ENCODE measurements around the gene CAPN11. TPM values are rescaled to one million over a fixed set of nuclear protein-coding genes. Genes with fewer than 3 reads are reported as not detected.
"Not testable (repeated sequence)": the region's sequence is repeated elsewhere in the genome, so short reads cannot be mapped to it uniquely, and the experiment has no call there.

CAPN11 gene
- total and polyA plus RNA-seq, 7 experiments from 2014 or later, result 0.66 TPM; not detected in 6

DNA sequence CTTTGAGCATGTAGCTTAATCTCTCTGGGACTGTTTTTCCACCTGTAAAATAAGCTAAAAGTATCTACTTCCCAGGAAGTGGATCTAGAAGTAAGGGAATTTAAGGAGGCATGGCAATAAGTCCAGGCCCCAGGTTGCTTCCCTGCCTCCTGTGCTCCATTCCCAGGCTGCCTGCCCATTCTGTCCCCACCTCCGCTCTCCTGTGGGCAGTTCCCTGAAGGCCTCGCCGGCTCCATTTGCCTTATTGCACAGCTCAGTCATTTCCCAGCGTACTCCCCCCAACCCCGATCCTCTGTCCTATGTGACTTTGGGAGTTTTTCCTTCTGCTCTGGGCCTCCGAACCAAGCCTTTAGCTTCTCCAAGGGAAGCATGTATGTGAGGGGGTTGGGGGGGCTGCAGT, 69.4 kb downstream of the CAPN11 start:
- DNase-seq (no peak), ATAC-seq (no peak)
- H3K27ac Mint-ChIP-seq, result no peak overlapping the region
- ChIA-PET CTCF (interaction anchor here (0.6 to 0.9 kb wide), 2 partner anchors 9 to 469 kb away, joined by 3 read pairs; no protein-coding TSS in a partner anchor), POLR2A (interaction anchor here (1.2 kb wide), 1 partner anchor 8 kb away, joined by 3 read pairs; no protein-coding TSS in a partner anchor)
- H3K9me3 ChIP-seq (ENCODE audit: control insufficient read depth in 2 of 3, low read length in 3 of 3), result no peaks in the 10 kb centered on the region
- H3K4me1 Mint-ChIP-seq, result peaks cover 6 to 21% (median 9%) of the 10 kb centered on the region in 7 donors
- H3K4me3 ChIP-seq (ENCODE audit: low read length), result no peak overlapping the region
- no peaks in the 10 kb centered on the region for H3K36me3 Mint-ChIP-seq
- no peak overlapping the region for H3K27ac ChIP-seq (ENCODE audit: low read depth, low read length)
- peaks cover 0 to under 1% (median 0%) of the 10 kb centered on the region in 5 donors for H3K27me3 Mint-ChIP-seq
- peaks cover 0 to 1% (median 0%) of the 10 kb centered on the region in 11 donors for H3K9me3 Mint-ChIP-seq
- H3K4me1 ChIP-seq (ENCODE audit: control insufficient read depth in 2 of 2, insufficient read depth in 2 of 2, low read length in 2 of 2), result peaks cover 7 to 8% of the 10 kb centered on the region in 2 donors
- intact Hi-C loops (cut with micrococcal nuclease), result no loop called here
- H3K36me3 ChIP-seq (ENCODE audit: control insufficient read depth in 2 of 3, insufficient read depth in 3 of 3, low read length in 3 of 3), result no peaks in the 10 kb centered on the region
- H3K27me3 ChIP-seq (ENCODE audit: control insufficient read depth in 2 of 2, insufficient read depth in 2 of 2, low read length in 2 of 2), result no peaks in the 10 kb centered on the region
- H3K4me3 Mint-ChIP-seq, result no peak overlapping the region

DNA sequence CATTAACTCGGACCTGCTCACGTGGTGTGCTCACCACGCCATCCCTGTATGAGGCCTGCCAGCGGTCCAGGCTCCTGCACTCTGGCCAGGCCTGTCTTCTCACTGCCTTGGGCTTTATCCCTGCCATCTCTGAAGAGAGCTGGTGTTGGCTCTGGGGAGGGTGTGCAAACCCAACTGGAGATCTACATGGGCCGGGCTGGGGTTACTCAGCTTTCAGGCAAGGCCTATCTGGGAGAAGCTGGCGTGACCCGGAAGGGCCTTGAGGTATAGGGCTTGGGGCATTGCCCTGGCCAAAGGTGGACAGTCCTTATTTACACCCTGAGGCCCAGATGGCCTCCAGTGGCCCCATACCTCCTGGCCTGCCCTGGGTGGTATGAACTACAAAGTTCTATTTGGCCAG, 69.8 kb downstream of the CAPN11 start:
- H3K27ac Mint-ChIP-seq, result no peak overlapping the region
- ChIA-PET CTCF (interaction anchor here (0.9 kb wide), 1 partner anchor 9 kb away, joined by 3 read pairs; no protein-coding TSS in a partner anchor), POLR2A (interaction anchor here (1.2 kb wide), 1 partner anchor 8 kb away, joined by 3 read pairs; no protein-coding TSS in a partner anchor)
- intact Hi-C loops (cut with micrococcal nuclease), result no loop called here
- Histone ChIP-seq H3K9me3 (ENCODE audit: control insufficient read depth in 2 of 3, low read length in 3 of 3) (no peaks in the 10 kb centered on the region), H3K27me3 (ENCODE audit: control insufficient read depth in 2 of 2, insufficient read depth in 2 of 2, low read length in 2 of 2) (no peaks in the 10 kb centered on the region), H3K4me3 (ENCODE audit: low read length) (no peak overlapping the region), H3K27ac (ENCODE audit: low read depth, low read length) (no peak overlapping the region), H3K4me1 (ENCODE audit: control insufficient read depth in 2 of 2, insufficient read depth in 2 of 2, low read length in 2 of 2) (peaks cover 6 to 7% of the 10 kb centered on the region in 2 donors), H3K36me3 (ENCODE audit: control insufficient read depth in 2 of 3, insufficient read depth in 3 of 3, low read length in 3 of 3) (no peaks in the 10 kb centered on the region)
- peak in 1 of 9 donors; percentile 3 for DNase-seq
- H3K36me3 Mint-ChIP-seq, result no peaks in the 10 kb centered on the region
- no peaks in the 10 kb centered on the region for H3K27me3 Mint-ChIP-seq
- peaks cover 6 to 22% (median 9%) of the 10 kb centered on the region in 7 donors for H3K4me1 Mint-ChIP-seq
- no peak for ATAC-seq
- peak overlapping the region in 1 of 10 donors; percentile 38 for H3K4me3 Mint-ChIP-seq
- H3K9me3 Mint-ChIP-seq, result peaks cover 0 to 1% (median 0%) of the 10 kb centered on the region in 11 donors

DNA sequence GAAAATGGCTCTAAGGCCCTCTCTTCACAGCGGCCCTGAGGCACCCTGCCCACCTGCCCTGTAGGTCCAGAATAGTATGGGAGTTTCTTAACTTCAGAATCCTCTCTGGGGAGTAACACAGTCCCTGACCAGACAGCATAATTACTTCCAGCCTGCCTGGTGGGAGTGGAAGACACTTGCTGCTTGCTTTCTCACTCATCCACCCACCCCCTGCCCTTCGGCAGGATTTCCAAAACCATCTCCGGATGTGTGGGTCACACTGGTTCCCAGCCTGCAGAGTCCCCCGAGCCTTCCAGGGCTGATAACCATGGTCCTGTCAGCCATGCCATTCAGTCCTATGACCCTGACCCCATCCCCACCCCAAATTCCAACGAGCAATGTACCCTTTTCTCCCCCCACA, 70.2 kb downstream of the CAPN11 start:
- Mint-ChIP-seq H3K4me1 (peaks cover 6 to 26% (median 8%) of the 10 kb centered on the region in 7 donors), H3K36me3 (no peaks in the 10 kb centered on the region), H3K27ac (peak overlapping the region in 1 of 9 donors; percentile 36), H3K27me3 (no peaks in the 10 kb centered on the region), H3K9me3 (peaks cover 0 to 1% (median 0%) of the 10 kb centered on the region in 11 donors), H3K4me3 (no peak overlapping the region)
- H3K27me3 ChIP-seq (ENCODE audit: control insufficient read depth in 2 of 2, insufficient read depth in 2 of 2, low read length in 2 of 2), result no peaks in the 10 kb centered on the region
- H3K9me3 ChIP-seq (ENCODE audit: control insufficient read depth in 2 of 3, low read length in 3 of 3), result no peaks in the 10 kb centered on the region
- intact Hi-C loops (cut with micrococcal nuclease), result no loop called here
- CTCF ChIA-PET, result no interaction called here
- peaks cover 6 to 7% of the 10 kb centered on the region in 2 donors for H3K4me1 ChIP-seq (ENCODE audit: control insufficient read depth in 2 of 2, insufficient read depth in 2 of 2, low read length in 2 of 2)
- no peak for DNase-seq
- no peak for ATAC-seq
- no peak overlapping the region for H3K4me3 ChIP-seq (ENCODE audit: low read length)
- H3K27ac ChIP-seq (ENCODE audit: low read depth, low read length), result no peak overlapping the region
- H3K36me3 ChIP-seq (ENCODE audit: control insufficient read depth in 2 of 3, insufficient read depth in 3 of 3, low read length in 3 of 3), result no peaks in the 10 kb centered on the region
- POLR2A ChIA-PET, result no interaction called here

DNA sequence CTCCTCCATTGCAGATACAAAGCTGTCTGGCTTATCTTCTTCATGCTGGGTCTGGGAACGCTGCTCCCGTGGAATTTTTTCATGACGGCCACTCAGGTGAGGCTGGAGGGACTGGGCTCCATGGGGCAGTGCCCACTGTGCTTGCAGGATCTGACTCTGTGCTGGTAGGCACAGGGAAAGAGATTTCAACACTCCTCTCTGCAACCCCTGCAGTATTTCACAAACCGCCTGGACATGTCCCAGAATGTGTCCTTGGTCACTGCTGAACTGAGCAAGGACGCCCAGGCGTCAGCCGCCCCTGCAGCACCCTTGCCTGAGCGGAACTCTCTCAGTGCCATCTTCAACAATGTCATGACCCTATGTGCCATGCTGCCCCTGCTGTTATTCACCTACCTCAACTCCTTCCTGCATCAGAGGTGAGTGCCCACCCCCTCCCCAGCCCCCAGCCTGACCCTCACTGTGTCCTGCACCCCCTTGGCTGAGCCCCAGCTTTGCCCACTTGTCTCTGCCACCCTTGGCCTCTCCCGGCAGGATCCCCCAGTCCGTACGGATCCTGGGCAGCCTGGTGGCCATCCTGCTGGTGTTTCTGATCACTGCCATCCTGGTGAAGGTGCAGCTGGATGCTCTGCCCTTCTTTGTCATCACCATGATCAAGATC, 70.9 kb downstream of the CAPN11 start:
- H3K4me3 ChIP-seq (ENCODE audit: low read length), result no peak overlapping the region
- ATAC-seq, result no peak
- no peak overlapping the region for H3K27ac ChIP-seq (ENCODE audit: low read depth, low read length)
- H3K9me3 ChIP-seq (ENCODE audit: control insufficient read depth in 2 of 3, low read length in 3 of 3), result no peaks in the 10 kb centered on the region
- DNase-seq, result no peak
- H3K4me1 ChIP-seq (ENCODE audit: control insufficient read depth in 2 of 2, insufficient read depth in 2 of 2, low read length in 2 of 2), result peaks cover under 1 to 1% of the 10 kb centered on the region in 2 donors
- no peak overlapping the region for H3K4me3 Mint-ChIP-seq
- CTCF ChIA-PET, result interaction anchor here (0.6 to 1.2 kb wide), 2 partner anchors 15 to 214 kb away, joined by 3 to 4 read pairs; no protein-coding TSS in a partner anchor
- H3K27ac Mint-ChIP-seq, result no peak overlapping the region
- H3K9me3 Mint-ChIP-seq, result peaks cover 0 to 1% (median 0%) of the 10 kb centered on the region in 11 donors
- intact Hi-C loops (cut with micrococcal nuclease), result no loop called here
- POLR2A ChIA-PET, result interaction anchor here (0.5 to 0.6 kb wide), 3 partner anchors 612 to 1955 kb away, joined by 3 to 4 read pairs (median 3); no protein-coding TSS in a partner anchor
- H3K36me3 Mint-ChIP-seq, result no peaks in the 10 kb centered on the region
- peaks cover under 1 to 19% (median 2%) of the 10 kb centered on the region in 7 donors for H3K4me1 Mint-ChIP-seq
- no peaks in the 10 kb centered on the region for H3K27me3 Mint-ChIP-seq
- no peaks in the 10 kb centered on the region for H3K27me3 ChIP-seq (ENCODE audit: control insufficient read depth in 2 of 2, insufficient read depth in 2 of 2, low read length in 2 of 2)
- H3K36me3 ChIP-seq (ENCODE audit: control insufficient read depth in 2 of 3, insufficient read depth in 3 of 3, low read length in 3 of 3), result no peaks in the 10 kb centered on the region

DNA sequence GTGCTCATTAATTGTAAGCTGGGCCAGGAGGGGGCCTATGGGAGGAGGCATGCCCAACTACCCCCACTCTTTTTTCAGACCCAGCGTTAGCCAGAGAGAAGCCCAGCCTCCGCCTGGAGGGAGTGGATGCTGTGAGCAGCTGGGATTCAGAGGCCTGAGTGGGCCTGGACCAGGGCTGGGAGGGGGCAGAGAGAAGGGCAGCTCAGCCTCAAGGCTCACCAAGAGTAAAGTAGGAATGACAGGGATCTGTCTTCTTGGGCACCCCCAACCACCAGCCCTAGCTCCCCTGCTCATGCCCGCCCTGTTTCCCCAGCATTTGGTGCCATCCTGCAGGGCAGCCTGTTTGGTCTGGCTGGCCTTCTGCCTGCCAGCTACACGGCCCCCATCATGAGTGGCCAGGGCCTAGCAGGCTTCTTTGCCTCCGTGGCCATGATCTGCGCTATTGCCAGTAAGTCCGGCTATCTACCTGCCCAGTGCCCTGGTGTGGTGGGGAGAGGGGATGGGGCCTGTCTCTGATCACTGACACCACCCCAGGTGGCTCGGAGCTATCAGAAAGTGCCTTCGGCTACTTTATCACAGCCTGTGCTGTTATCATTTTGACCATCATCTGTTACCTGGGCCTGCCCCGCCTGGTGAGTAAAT, 71.5 kb downstream of the CAPN11 start:
- H3K27me3 Mint-ChIP-seq, result no peaks in the 10 kb centered on the region
- CTCF ChIA-PET, result interaction anchor here (0.6 to 1.2 kb wide), 3 partner anchors 15 to 214 kb away, joined by 3 to 4 read pairs (median 4); no protein-coding TSS in a partner anchor
- H3K4me3 ChIP-seq (ENCODE audit: low read length), result no peak overlapping the region
- peaks cover 0 to 13% (median 0%) of the 10 kb centered on the region in 7 donors for H3K4me1 Mint-ChIP-seq
- H3K27ac Mint-ChIP-seq, result no peak overlapping the region
- H3K36me3 ChIP-seq (ENCODE audit: control insufficient read depth in 2 of 3, insufficient read depth in 3 of 3, low read length in 3 of 3), result no peaks in the 10 kb centered on the region
- no peaks in the 10 kb centered on the region for H3K27me3 ChIP-seq (ENCODE audit: control insufficient read depth in 2 of 2, insufficient read depth in 2 of 2, low read length in 2 of 2)
- POLR2A ChIA-PET, result interaction anchor here (0.5 to 0.6 kb wide), 3 partner anchors 612 to 1956 kb away, joined by 3 to 4 read pairs (median 3); no protein-coding TSS in a partner anchor
- H3K9me3 ChIP-seq (ENCODE audit: control insufficient read depth in 2 of 3, low read length in 3 of 3), result no peaks in the 10 kb centered on the region
- intact Hi-C loops (cut with micrococcal nuclease), result no loop called here
- no peak for DNase-seq
- no peak overlapping the region for H3K4me3 Mint-ChIP-seq
- no peak overlapping the region for H3K27ac ChIP-seq (ENCODE audit: low read depth, low read length)
- H3K4me1 ChIP-seq (ENCODE audit: control insufficient read depth in 2 of 2, insufficient read depth in 2 of 2, low read length in 2 of 2), result no peaks in the 10 kb centered on the region
- peaks cover 0 to 1% (median 0%) of the 10 kb centered on the region in 11 donors for H3K9me3 Mint-ChIP-seq
- H3K36me3 Mint-ChIP-seq, result no peaks in the 10 kb centered on the region
- no peak for ATAC-seq

DNA sequence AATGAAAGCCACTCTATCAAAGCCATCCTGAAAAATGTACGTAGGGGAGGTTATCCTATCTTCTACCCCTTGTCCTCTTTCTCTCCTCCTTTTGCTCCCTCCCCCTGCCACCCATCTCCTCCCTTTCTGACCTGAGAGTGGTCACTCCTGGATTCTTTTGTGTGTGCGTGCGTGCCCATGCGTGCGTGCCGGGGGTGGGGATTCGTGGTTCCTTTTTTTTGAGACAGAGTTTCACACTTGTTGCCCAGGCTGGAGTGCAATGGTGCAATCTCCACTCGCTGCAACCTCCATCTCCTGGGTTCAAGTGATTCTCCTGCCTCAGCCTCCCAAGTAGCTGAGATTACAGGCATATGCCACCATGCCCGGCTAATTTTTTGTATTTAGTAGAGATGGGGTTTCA, 72.8 kb downstream of the CAPN11 start:
- H3K27ac ChIP-seq (ENCODE audit: low read depth, low read length); H3K9me3 Mint-ChIP-seq; intact Hi-C loops (cut with micrococcal nuclease); CTCF ChIA-PET; H3K27ac Mint-ChIP-seq; H3K27me3 Mint-ChIP-seq; H3K36me3 ChIP-seq (ENCODE audit: control insufficient read depth in 2 of 3, insufficient read depth in 3 of 3, low read length in 3 of 3); H3K27me3 ChIP-seq (ENCODE audit: control insufficient read depth in 2 of 2, insufficient read depth in 2 of 2, low read length in 2 of 2); H3K4me1 ChIP-seq (ENCODE audit: control insufficient read depth in 2 of 2, insufficient read depth in 2 of 2, low read length in 2 of 2); ATAC-seq; DNase-seq; H3K36me3 Mint-ChIP-seq; H3K4me3 Mint-ChIP-seq; POLR2A ChIA-PET; H3K4me3 ChIP-seq (ENCODE audit: low read length); H3K9me3 ChIP-seq (ENCODE audit: control insufficient read depth in 2 of 3, low read length in 3 of 3): not testable (repeated sequence)
- peaks cover 0 to 15% (median 0%) of the 10 kb centered on the region in 7 donors for H3K4me1 Mint-ChIP-seq

Measured in naive thymus-derived CD4-positive, alpha-beta T cell (primary cell).